Forelimb muscle (tissue), 1 donor: Measurements from ENCODE around the gene CHD9NB. TPM values are rescaled to one million over a fixed set of nuclear protein-coding genes. Genes with fewer than 3 reads are reported as not detected.
A peak's percentile ranks its signal among the peaks of the same experiment; 100 is the strongest.

Source experiments
- DNase-seq: peaks from one replicate; pipeline ENCODE4 v3.0.0-alpha.2; 2013; ENCODE audit warnings: low read depth
- polyA plus RNA-seq: library from polyadenylated mRNA; unstranded; fragments of 120-200 nt; gene quantifications from one replicate; pipeline ENCODE4 v1.2.1, GENCODE V29; 2013; ENCODE audit not compliant: insufficient read length

The CHD9NB gene
- polyA plus RNA-seq = 2.7 TPM

DNA sequence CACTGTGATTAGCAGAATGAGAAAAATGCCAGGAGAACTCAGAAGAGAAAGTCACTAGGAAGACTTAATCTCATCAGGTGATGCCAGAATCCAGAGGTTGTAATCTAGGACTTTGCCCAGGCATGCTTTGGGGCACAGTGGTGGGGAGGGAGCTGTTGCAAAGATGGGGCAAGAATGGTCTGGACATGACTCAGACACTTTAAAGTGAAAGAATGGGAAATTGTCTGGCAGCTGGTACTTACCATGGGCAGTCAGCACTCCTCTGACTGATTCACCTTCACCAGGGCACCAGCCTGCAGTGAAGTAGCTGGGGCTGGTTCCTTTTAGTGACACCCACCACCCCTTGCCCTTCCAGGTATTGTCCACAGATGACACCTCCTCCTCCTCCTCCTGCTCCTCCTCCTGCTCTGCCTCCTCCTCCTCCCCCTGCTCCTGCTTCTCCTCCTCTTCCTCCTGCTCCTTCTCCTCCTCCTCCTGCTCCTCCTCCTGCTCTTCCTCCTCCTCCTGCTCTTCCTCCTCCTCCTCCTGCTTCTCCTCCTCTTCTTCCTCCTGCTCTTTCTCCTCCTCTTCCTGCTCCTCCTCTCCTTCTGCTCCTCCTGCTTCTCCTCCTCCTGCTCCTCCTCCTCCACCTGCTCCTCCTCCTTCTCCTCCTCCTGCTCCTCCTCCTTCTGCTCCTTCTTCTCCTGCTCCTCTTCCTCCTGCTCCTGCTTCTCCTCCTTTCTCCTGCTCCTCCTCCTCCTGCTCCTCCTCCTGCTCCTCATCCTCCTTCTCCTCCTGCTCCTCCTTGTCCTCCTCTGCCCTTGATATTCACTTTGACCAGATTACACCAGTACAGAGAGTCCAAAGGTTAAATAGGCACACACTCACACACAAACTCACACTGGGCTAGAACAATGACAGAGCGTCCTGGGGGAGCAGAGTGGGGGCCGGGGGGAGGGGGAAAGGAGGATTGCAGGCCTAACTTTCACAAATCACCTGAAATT is at the start of gene CHD9NB:
Gene CHD9NB (minus strand): TSS at position 379 of the 983 bp plus-strand sequence. CDS start 8,739 bp downstream, outside the sequence.
- no peak for DNase-seq

DNA sequence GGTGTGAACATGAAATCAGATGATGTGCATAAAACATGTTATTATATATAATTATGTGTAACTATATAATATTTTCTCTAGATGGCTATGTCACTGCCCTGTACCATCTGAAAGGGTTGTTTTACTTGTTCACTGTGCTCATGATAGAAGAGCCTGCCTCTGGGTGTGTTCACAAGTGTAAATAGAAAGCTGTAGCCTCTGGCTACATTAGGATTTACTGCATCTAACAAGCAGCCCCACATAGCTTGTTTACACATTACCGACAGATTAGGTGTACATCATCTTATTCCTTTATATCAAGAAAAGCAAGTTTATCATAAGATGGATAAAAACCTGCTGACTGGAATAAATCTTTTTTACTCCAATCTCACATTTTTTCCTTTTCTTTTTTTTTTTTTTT is 48.2 kb upstream of the CHD9NB start:
- DNase-seq = no peak

DNA sequence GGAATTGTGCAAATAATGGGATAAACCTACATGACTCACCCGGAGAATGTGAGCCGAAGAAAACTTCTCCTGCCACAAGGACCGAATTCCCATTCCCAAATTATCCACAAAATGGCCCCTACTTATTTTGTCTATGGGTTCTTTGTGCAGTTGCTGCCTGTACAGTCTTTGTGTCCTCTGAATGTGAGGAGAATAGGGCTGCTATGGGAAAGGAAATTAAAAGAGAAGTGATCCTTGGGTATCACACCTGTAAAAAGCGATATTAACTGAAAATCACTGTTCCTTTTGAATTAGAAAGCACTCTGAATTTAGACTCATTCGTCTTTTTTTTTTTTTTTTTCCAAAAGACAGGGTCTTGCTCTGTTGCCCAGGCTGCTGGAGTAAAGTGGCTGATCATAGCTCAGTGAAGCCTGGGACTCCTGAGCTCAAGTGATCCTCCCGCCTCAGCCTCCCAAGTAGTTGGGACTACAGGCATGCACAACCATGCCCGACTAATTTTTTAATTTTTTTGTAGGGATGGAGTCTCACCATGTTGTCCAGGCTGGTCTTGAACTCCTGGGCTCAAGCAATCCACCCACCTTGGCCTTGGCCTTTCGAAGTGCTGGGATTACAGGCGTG is 47.5 kb upstream of the CHD9NB start:
- no peak for DNase-seq

DNA sequence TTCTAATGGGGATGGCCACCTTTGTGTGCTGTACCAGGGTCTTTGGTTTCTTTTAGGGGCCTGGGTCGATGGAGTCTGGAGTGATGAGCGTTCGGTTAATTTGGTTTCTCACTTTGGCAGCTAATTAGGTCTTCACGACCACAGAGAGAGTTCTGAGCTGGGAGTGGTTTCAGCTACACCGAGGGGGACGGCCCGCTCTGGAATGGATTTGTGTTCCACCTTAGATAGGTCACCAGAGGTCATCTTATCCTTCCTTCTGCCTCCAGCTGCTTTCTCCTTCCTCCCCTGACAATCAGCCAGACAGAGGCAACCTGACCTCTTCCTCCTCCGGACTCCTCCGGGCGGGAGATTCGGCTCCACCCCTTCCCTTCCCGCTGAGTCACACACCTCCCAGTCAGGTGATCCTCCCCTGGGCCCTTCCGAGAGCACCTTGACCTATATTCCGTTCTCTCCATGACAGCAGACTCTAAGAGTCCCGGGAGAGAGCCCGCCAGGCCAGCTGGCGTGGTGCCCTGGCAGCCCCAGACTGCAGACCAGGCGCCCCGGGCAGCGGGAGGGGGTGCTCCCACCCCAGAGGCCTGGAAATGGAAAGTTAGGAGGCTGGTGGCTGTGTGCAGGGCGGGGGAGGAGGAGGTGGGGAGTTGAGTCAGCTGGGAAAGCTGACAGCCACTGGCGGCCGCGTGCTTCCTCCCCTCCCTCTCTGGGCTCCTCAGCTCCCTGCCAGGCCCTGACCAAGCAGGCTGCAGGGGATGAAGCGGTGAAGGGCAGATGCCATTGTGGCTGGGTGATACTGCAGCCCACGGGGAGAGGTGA is 46.8 kb upstream of the CHD9NB start:
- no peak for DNase-seq

DNA sequence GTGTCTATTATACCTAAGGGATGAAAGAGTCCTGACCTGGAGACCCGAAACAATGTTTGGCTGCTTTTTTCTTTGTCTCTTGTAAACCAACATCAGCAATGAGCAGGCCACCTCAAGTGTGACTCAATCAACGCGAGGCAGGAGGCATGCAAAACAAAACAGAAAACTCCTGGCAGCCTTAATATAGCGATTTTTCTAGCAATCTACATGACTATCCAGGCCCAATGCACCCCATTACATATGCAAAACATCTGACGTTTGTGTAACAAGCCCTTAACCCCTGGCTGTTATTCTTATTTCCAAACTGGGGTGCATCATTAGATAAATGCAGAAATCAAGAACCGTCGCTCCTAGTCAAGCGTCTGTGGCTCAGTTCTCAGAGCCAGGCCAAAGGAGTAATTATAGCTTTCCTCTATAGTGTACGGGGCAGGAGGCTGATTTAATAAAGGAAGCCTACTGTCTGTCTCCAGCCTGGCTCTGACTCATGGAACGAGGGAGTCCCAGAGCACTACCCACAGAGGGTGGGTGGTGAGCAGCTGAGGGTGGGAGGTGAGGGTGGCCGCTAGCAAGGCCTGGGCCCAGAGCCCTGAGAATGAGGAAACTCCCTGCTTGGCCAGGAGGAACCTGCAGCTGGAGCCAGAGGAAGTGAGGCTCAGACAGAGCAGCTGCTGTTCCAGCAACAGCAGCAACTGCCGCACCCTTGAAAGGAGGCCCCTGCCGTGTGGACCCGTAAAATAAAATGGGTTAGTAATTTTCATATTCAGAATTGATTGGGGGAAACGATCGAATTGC is 46.0 kb upstream of the CHD9NB start:
- DNase-seq = peak; percentile 74

DNA sequence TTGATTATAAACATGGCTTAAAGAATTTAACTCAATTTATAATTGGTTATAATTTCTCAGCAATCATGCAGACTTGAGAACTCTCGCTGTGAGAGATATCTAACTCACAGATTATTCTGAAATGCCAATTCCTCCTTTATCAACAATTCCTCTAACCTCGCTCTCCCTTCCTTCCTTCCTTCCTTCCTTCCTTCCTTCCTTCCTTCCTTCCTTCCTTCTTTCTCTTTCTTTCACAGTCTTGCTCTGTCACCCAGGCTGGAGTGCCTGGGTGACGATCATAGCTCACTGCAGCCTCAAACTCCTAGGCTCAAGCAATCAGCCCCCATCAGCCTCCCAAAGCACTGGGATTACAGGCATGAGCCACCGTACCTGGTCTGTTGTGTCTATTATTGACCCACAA is 44.5 kb upstream of the CHD9NB start:
- DNase-seq = no peak

DNA sequence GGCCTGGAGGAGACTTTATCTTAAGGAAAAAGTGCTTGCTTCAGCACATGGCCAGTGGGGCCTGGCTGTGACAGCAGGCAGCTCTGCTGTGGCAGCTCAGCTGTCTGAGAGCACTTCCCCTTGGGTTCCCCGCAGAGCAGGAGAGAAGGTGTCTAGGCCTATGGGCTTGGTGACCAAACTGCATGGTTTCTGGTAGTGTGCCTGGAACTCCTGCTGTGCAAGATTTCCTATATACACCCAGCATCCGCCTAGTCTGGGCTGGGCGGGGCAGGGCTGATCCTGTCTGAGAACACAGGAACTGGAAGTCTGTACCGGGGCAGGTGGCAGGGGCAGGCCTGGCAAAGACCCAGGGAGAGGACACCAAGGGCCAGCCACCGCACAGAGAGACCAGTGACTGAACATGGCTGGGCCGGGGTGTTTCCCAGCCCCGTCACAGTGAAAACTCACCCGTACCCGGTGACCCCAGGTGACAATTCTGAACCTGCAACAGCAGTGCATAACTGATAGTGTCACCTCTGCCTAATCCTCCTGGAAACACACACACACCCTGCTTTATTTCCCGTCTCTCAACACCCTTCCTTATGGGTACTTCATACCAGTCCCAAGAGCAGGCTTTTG is 41.4 kb upstream of the CHD9NB start:
- DNase-seq = no peak

DNA sequence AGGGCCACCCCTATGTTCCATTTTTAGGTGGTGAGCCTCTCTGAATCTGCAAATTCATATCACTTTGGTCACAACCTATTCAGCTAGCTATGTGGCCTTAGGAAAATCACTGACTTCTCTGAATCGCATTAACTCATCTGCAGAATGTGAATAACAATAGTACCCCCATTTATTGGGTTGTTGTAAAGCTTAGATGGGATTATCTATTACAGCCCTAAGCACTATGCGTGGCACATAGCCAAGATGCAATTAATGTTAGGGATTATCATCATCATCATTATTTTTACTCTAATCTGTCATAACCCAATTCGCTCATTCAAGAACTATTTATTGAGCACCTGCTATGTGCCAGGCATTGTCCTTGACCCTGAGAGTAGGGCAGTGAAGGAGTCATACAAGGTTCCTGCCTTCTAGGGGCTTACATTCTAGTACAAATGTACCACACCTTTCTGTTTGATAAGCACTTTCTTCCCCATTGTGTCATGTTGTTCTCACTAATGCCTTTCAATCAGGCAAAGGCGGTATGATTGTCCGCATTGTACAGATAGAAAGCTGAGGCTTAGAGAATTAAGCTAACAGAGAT is 40.6 kb upstream of the CHD9NB start:
- DNase-seq = no peak

DNA sequence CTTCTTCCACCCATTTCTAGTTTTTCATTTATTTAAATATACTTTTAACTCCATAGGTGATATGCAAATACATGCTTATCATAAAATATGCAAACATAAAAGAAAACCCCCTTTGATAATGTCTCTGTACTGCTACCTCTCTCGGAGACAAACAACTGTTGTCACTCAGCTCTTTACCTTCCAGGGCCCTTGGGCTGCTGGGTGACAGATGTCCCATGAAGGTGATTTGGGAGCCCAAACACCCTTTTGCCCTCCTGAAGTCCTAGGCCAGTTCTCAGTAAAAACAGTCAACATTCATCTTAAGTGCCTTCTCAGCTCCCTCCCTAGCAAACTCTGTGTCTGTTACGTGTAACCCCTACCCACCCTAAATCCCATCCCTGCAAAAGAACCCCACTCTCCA is 39.6 kb upstream of the CHD9NB start:
- DNase-seq = no peak

DNA sequence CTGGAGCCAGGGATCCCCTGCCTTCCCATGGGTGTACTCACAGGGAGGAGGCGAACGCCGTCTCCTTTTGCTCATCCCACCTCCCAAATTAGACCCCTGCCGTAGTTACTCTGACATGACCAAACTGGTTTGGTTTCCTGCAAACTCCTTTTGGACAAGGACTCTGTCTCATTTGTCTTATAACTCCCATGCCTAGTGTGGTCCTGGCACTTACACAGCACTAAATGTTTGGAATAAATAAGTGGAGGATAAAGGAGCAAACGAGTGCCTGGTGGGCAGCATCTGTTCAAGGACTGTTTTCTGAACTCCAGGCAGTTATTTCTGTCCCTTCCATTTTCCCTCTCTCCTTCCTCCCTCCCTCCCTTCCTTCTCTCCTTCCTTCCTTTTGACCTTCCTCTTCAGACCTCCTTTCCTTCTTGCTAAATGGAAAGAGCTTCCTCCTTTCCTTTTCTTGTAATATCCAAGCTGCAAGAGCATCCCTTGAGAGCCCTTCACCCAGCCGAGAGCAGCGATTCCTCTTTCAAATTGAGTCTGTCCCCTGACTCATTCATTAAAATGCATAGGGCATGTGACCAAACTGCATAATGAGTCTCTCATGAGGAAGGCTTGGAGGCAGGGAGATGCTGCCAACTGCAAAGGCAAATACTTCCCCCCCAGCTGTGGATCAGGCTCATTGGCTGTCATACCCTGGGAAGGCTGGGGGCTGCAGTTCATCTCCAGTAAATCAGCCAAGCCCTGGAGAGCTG is 38.9 kb upstream of the CHD9NB start:
- DNase-seq = peak; percentile 73

DNA sequence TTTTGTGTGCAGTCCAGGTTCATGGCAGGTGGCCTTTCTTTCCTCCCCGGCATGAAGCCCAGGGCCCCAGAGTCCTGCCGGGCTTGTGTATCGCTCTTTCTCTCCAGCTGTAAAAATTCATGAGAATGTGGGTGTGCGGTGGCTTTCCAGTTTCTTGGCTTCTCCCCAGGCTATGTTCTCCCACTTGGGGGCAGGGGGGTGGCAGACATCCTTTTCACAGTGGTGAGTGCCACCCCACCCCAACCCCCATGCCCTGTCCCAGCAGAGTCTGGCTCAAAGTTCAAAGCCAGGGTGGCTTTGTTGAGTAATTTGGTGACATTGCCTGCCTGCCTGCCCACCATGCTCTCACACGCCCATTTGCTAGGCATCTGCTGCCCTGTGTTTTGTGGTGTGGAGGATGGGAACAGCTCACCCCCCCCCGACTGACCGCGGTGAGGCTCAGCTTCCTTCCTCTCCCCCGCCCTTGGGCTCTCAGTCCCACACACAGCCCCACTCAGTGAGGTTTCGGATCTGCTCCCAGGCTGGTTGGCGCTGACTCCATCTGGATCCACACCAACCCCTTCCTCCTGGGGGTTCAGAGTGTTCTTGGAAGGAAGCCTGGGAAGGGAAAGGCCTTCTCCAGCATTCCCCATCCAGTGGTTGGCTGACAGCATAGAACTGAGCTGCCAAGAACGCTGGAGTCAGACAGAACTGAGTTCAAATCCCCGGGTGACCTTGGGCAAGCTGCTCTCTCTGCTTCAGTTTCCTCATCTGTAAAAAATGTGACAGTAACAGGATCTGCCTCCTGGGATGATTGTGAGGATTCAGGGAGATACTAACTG is 38.1 kb upstream of the CHD9NB start:
- peak; percentile 99 for DNase-seq

DNA sequence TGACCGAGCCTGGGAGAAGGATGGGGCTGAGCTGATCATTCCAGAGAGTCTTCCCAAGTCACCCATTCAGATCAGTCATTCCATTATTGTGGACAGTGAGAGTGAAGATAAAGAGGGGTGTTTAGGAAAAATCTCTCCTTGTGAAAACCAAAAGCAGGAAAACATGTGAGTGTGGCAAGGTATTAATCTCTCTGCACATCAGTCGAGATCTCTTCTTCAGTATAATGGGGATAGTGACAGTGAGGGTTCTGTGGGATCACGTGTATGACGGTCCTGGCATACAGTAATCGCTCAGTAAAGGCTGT is 37.5 kb upstream of the CHD9NB start:
- DNase-seq = no peak

DNA sequence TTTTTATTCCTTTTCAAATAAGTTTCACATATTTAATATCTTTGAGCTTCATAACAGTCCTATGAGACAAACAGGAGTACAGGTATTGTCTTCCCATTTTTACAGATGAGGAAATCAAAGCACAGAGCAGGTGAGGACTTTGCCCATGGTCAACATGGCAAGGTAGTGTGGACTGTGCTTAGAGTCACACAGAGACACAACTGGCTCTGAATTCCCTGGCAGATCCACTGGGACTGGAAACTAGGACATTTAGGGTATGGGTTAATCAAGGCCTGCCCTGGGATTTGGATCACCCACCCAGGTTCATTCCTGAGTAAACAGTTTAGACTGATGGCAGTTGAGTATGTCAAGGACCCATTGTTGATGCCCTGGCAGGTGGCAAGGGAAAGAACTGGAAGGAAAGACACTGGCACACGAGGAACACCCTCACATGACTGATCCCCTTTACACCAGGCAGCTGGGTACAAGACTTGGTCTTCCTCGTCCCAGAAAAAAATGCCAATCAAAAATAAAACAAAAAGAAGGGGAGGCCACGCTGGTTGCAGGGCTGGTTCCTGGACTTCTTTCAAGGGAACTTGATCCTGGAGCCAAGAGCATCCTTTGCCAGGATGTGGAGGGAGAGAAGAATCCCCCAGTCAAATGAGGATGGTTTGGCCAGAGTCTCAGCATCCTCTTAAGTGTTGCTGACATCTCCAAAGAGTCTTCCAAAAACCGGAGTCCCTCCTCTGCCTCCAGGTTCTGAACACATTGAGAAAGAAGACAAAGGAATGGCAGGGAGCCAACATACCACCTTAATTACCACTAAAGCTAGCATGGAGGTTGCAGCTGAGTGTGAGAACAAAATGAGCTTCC is 37.0 kb upstream of the CHD9NB start:
- no peak for DNase-seq

DNA sequence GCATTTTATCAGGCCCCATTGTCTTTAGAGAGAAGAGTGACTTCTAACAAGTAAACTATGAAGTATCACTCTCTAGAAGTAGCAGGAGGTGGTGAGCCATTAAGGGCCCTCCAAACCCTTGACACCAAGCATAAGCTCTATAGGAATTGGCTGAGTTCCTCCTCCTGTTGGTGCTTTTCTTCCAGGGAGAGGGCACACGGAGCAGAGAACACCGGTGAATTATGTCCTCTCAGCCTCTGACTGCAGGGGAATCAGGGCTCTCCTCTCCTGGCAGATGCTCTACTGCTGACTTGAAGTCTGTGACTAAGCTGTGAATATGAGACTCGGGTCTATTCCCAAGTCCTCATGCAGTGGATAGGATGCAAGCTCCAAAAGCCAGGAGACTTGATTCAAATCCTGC is 34.4 kb upstream of the CHD9NB start:
- DNase-seq = no peak

DNA sequence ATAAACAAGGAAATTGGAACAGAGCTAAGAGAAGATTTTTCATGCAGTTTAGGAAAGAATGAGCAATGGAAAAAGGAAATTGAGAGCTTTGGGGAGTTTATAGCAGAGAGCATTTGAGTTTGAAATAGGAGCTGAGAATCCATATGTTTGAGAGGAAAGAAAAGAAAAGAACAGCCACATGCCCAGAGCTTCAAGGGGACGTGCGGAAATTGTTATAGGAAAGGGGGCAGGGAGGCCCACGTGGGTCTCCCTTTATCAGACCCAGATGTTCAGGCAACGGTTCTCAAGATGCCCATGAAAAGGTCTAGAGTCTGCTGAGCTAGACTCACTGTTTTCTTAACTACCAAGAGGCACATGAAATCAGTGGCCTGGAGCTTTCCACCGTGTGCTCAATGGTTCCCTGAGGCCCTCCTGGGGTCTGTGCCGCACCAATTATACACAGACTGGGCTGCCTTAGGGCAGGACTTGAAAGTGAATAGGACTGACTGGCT is 33.3 kb upstream of the CHD9NB start:
- peak; percentile 78 for DNase-seq

DNA sequence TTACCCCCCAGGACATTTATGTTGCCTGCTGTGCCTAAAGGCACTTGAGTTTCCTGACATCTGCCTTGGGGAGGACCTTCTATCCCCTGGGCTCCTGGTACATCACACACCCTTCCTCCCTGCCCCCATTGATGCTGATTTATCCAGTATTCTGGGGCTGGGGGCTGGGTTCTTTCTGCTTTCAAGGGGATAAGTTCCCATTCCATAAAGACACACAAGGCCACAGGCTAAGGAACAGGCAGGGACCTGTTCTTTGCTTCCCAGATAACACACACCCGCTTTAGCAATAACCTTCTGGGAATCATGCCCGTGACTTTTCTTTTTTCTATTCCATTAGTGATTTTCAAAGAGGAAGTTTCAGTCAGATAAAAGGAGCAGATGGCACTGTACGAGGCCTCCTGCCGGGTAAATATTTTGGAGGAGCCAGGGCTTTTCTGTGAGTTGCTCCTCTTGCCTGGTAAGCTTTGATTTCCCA is 32.7 kb upstream of the CHD9NB start:
- DNase-seq = no peak

DNA sequence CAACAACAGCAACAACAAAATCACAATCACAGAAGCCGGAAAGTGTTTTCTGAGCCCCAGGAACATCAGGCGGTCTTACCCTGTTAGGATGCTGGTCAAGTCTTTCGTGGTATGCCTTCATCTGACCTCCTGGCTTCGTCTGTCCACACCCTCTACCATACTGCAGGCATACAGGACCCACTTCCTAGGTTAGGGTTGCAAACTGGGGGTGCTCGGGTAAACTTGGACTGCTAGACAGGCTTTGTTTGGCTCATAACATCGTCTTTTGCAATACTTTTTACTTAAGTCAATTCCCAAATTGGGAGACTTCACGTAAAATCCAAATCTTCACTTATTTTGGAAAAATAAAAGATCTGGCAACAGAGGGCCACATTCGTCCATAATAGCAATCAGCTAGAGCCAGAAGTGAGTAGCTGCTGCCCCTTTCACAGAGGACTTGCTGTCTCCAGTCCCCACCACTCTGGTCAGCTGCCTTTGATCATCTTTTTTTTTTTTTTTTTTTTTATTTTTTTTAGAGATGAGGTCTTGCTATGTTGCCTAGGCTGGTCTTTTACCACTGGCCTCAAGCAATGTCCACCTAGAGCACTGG is 32.1 kb upstream of the CHD9NB start:
- DNase-seq = no peak
